Anterior cingulate cortex (tissue), 58 donors: Measurements from ENCODE around the gene RAB15.

Experiments used
- DNase-seq, 58 donors: peaks; one replicate each; lab custom pipeline; 2025; lab: John Stamatoyannopoulos, UW

RAB15 gene

DNA sequence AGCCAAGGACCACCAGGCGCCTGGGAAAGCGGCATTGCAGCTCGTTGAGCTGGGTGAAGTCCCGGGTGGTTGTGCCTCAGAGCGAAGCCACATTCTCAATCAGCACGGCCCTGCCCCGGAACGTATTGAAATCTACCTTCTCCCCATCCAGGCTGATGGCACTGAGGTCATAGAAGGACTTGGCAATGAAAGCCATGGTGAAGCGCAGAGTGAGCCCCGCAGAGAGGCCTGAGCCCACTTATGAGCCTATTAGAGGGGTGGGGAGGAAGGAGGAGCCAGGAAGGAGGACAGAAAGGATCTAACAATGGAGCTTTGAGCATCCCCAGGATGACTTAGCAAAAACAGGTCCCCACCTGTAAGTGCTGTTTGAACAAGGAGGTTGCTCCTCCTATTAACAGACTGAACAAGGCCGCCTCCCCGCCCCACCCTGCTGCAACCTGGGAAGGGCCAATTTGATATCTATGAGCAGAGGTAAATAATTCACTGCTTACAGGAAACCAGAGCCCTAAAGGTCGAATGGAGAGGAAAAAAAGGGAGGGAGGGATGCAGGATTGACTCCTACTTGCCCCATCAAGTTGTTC is 29.5 kb downstream of the RAB15 start, which contains the start of gene GPX2:
GPX2 (minus strand) TSS at position 215 of the 581 bp plus-strand sequence; CDS start at position 196, 19 bp downstream.
- DNase-seq, result no peak

DNA sequence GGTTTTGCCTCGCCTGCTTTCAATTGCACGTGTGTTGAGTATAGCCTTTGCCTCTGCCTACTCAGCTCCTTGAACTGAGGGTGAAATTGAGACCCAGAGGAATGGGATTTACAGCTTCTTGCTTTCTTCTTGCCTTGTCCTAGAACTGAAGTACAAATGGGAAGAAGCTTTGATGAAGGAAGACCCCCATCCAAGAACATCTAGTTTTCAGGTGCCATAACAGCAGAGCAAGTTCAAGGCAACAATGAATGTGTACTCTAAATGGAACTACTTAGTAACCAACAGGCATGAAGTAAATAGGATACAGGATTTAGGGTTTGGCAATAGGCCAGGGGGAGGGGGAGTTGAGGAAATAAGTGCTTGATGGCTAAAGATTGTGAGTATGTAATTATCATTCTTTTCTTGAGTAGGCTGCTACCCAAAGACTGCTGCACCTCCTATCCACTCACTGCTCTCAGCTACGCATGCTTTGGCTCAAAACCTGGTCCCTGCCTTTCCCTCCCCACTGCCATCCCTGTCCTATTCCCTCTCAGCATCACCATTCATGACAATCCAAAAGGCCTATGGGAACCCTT is 31.7 kb downstream of the RAB15 start:
- DNase-seq, result no peak

DNA sequence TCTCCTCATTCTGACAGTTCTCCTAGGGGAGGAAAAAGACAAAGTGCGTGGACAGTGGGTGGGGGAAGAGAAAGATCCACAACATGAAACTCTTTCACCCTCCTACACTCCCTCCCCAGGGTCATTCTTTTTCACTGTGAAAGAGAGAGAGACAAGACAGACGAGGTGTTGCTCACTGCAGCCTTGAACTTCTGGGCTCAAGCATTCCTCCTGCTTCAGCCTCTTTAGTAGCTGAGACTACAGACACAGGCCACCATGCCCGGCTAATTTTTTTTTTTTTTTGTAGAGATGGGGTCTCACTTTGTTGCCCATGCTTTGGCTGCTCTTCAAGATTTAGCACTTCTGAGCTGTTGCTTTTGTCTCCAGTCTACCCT is 32.3 kb downstream of the RAB15 start:
- no peak for DNase-seq

DNA sequence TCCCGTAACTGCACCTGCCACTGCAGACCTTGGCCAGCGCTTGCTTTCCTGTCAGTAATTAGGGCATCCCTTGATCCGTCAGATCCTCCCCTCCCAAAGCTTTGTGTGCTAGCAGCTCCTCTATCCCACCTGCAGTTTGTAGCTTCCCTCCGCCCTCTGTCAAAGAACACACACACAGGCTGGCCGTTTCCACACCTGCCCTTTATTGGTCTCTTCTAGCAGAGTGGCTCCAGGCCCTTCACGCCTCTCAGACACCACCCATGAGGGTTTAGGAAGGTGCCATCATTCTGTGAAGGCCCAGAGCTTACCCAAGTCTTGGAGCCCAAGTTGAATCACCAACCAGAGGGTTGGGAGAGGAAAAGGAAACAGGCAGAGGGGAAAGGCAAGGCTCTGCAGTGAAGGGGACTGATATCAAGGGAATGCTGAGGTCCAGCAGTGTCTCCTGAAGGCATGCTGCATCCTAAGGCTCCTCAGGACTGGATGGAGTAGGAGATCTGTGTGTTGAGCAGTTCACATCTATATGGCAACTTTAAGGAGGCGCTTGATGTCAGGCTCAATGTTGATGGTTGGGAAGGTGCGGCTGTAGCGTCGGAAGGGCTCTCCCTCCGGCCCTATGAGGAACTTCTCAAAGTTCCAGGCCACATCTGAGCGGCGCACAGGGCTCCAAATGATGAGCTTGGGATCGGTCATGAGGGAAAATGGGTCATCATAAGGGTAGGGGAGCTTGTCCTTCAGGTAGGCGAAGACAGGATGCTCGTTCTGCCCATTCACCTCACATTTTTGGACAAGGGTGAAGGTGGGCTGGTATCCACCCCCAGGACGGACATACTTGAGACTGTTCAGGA is 32.9 kb downstream of the RAB15 start:
- DNase-seq, result no peak

DNA sequence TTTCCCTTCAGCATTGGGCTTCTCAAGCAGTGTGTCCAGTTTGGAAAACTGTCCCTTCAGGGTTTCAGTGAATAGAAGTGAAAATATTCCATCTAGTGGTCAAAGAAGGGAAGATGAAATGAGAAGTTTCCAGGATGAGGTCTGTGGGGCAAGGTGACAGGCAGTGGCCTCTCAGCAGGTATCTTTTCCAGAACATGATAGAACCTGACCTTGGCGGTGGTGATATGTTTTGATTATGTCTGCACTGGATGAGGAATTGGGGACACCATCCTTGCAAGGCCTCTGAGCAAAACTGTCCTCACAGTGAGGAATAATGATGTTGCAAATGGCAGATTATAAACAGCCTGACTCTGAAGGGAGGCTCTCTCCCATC is 34.3 kb downstream of the RAB15 start:
- DNase-seq, result no peak

DNA sequence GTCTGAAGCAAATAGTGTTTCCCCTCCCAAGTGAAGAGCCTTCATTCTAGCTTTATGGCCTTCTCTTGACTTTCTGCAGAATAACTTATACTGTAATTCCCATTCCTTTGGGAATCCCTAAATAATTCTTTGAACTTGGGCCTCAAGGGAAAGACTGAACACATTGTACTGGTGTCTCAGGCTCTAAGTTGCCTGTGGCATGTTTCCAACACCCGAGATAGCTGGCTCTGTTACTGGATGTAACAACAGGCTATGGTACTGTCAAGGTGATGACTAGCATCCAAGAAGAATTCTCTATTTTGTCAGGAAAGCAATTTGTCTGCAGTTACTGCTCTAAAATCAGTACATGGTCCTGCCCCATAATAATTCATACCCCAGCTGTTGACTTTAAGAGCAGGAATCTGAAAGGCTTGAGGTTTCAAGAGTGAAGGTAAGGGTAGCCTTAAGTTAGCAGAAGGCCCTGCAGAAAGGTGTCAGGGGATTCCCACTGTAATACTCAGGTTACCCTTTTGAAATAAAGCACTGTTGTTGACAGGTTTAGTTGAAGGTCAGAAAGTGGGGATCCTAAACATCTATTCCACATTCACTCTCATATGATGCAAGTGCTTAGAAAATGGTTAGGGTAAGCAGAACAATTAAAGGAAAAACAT is 34.8 kb downstream of the RAB15 start:
- no peak for DNase-seq

DNA sequence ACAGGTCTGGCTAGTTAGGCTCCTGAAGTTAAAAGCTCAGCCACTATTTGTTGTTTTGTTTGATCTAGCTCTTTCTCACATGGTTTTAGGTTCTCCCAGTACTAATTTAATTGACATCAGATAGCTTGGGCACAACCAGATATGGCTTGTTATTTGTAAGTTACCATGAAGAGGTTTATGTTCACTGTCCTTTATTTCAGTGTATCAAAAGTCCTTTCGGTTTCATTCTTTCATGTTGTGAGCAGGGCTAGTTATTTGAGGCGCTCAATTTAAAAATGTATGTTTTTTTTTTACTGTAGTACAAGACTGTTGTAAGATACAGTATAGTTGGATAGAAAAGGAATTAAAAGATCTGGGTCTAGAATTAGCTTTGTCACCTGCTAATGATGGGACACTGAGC is 36.6 kb downstream of the RAB15 start:
- no peak for DNase-seq

DNA sequence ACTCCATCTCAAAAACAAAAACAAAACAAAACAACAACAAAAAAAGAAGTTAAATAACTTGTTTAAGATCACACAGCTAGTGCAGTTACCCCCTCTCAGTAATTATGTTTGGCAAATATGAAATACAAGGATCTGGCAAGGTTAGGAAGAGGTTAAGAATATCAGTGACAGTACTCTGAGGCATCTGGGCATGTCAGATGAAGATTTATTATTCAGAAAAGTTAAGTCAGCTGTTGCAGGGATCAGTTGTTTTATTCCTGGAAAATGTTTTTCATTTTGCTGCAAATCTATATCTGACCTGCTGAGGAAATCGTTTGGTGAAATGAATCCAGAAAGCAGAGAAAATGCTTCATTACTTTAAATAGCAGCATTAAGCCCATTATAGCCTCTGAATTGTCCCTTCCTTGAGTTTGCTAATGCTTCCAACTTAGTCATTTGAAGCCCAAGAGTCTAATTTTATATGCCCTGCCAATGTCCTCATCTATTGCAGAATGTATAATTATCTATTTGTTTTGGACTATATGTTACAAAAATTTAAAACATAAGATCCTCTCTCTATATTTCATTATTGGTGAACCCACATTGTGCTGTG is 37.7 kb downstream of the RAB15 start:
- DNase-seq, result no peak

DNA sequence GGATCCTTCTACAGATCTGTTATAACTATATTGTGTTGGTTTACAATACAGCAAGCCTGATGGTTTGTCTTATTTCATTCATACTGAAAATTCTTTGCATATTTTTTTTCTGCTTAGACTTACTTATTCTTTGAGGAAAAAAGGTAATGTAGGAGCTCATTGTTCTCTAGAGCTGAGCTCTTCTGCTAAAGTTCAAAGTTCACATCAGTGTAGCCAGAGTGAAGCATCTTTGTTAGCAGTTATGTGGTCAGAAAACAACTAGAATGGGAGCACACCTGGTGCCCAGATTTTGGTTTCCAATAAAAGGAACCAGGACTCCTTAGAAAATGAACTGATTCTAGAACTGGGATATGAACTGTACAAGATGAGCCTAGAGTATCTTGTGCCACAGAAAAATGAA is 39.9 kb downstream of the RAB15 start:
- DNase-seq, result no peak

DNA sequence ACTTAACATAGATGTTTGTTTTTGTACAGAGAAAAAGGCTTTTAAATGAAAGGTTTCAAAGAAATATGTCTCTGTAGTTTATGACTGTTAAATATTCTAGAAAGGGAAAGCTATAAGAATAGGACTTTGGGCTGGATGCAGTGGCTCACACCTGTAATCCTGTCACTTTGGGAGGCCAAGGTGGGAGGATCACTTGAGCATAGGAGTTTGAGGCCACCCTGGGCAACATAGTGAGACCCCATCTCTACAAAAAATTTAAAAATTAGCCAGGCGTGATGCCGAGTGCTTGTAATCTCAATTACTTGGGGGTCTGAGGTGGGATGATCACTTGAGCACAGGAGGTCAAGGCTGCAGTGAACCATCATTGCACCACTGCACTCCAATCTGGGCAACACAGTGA is 41.0 kb downstream of the RAB15 start:
- DNase-seq, result no peak

DNA sequence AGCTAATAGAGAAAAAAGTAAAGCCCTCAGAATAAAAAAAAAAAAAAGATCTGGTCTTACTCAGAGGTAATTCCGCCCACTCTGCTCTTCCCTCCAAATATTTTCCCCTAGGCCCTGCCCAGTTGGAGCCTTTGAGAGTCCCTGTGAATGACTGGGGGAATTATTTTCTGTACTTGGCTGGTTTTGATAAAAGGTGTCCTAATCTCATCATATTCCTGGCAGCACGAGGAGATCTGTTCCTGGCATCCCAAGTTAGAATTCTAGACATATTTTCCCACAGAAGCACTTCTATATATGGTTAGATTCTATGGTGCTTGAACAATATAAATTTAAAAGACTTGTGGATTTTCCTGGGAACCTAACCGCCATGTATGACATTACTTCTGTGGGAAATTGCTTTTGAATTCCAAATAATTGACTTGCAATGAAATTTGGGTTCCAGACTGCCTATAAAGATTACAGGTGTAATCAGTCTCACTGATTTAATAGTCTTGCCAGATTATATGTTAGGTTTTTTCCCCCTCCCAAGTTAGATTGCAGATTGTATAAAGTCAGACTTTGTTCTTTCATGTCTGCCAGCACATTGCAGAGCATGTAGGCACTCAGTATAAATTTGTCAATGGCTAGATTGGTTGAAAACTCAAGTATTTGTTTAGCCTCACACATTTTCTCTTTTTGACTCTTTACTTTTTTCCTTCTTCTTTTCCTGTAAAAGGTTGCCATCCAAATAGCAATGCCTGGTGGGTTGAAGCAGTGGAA is 41.9 kb downstream of the RAB15 start:
- DNase-seq, result no peak

DNA sequence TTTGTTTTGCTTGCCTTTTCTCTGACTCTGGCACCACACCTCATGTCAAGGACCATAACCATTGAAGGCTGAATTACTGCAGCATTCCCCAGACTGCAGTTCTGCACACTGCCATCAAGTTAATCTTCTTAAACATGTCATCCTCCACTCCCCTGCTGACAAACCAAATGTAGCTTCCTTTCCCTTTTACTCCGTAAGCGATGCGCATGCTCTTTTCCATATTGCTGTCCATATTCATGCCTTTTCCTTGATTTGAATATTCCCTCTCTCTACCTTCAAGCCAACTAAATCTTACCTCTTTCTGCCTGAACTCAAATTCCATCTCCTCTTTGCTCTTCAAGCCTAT is 43.1 kb downstream of the RAB15 start:
- DNase-seq, result no peak

DNA sequence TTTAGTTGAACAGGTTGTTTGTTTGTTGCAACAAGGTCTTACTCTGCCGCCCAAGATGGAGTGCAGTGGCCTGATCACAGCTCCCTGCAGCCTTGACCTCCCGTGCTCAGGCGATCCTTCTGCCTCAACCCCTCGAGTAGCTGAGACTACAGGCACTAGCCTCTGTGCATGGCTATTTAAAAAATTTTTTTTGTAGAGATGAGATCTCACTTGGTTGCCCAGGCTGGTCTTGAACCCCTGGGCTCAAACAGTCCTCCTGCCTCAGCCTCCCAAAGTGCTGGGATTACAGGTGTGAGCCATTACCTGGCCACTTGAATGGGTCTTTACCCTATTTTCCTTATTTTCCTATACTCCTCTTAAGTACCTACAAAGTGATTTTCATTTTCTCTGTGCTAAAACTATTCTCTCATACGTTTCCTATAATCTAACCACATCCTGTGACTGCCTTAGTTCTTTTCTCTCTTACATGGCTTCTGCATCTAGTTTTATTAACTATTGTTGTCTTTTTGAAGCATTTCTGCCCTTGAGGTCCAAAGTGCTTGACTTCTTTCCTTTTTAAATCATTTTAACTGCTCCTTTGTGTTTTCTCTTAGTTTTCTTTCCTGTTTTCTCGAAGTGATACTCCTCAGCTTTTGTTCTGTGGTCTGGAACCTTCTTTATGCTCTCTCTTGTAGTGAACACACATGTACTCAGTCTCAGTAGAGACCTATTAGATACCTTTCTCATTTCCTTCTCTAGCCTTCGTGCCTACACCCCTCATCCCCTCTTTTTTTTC is 43.7 kb downstream of the RAB15 start:
- no peak for DNase-seq

DNA sequence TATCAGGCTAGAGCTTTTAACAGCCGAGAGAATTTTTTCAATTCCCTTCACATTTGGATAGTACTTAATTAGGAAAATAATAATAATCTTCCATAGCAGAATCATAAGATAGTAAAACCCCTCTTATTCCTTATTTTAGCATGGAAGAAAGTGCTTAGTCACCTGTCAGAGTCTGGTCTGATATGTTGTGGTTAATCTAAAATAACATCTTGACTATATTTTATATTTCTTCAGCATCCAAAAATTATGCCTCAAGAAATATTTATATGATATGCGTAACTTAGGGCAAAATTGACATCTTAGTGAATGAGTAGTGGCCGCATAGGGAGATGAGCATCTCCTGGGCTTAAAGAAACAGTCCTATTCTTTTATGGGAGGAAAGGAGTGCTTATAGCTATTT is 45.1 kb downstream of the RAB15 start:
- DNase-seq, result no peak

DNA sequence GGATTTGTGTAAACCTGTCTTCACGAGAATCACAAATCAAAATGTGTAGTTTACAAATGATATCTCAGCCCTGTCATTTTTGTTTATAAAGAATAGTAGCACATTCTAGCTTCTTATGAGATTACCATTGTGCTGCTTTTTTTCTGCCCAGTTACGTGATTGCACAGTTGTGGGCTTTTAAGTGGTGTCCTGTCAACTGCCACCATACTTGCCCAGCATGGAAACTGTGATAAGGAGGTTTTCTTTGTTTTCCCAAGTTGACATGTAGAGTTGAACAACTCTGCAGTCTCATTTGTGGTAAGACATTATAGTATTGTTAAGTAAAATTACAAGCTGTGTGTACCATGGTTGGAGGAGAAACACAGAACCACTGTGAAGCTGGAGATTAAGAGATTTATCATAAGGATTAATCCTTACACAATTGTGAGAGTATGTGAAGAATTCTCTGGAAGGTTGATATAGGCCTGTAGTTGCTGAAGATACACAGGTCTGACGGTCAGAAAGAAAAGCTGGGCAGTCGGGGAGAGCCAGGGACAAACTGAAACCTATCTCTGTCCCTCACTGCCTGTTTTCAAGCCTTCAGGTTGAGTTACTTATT is 45.6 kb downstream of the RAB15 start:
- DNase-seq, result no peak

DNA sequence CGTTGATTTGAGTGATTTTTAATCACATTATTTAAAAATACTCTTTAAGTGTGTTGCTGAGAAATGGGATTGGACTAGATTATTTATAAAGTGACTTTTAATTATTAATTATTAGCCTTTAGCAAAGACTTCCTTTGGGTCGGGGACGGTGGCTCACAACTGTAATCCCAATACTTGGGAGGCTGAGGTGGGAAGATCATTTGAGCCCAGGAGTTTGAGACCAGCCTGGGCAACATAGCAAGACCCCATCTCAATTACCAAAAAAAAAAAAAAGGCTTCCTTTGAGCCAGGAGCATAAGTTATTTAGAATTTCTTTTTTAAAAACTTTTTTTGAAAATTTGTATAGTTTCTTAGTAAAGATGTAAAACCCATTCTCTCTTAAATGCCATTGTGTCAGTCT is 49.1 kb downstream of the RAB15 start:
- DNase-seq, result no peak

DNA sequence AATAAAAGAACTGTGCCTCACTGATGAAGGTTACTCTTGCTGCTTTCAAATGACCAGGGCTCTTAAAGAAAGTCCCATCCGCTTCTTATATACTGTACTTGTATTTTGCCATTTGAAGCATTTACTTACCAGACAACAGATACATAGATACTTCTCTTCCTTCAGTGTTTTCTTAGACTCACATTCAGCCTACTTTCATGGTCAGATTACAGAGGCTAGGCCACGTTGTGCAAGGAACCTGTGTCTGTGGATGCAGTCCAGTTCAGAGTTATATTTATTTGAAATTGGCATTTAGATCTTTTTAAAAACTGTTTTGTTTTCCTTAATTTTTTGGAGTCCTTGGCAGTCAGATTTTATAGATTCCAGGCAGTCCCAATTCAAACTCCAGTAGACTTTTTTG is 51.7 kb downstream of the RAB15 start:
- DNase-seq, result no peak

DNA sequence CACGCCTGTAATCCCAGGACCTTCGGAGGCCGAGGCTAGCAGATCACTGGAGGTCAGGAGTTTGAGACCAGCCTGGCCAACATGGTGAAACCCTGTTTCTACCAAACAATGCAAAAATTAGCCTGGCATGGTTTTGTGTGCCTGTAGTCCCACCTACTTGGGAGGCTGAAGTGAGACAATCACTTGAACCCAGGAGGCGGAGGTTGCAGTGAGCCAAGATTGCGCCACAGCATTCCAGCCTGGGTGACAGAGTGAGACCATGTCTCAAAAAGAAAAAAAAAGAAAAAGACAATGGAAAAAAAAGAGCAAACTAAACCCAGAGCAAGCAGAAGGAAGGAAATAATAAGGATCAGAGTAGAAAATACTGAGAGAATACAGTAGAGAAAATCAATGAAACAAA is 52.5 kb downstream of the RAB15 start:
- DNase-seq, result no peak

DNA sequence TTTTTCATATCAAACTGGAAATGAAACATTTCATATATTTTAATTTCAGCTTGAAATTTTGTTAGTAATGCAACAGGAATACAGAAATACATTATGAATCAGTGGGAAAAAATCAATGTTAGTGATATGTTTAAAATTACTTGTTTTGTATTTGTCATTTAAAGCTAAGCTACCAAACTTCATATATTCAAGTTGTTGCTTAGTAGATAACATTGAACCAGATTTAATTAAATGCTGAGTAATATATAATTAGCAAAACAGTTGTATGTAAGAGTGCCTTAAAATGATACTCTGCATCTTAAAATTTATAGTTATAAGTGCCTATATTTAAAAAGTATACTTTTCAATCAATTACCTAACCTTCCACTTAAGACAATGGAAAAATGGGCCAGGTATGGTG is 52.9 kb downstream of the RAB15 start:
- no peak for DNase-seq
